GM21717 (cell line): Measurements from ENCODE around the gene PRR14.

ENCODE experiments used
- ATAC-seq: cut with Tn5 transposase; IDR thresholded peaks from one replicate; pipeline ENCODE4 v1.9.1; 2021; ENCODE audit warnings: mild to moderate bottlenecking, moderate library complexity; ENCODE audit not compliant: unreplicated experiment

Gene PRR14

DNA sequence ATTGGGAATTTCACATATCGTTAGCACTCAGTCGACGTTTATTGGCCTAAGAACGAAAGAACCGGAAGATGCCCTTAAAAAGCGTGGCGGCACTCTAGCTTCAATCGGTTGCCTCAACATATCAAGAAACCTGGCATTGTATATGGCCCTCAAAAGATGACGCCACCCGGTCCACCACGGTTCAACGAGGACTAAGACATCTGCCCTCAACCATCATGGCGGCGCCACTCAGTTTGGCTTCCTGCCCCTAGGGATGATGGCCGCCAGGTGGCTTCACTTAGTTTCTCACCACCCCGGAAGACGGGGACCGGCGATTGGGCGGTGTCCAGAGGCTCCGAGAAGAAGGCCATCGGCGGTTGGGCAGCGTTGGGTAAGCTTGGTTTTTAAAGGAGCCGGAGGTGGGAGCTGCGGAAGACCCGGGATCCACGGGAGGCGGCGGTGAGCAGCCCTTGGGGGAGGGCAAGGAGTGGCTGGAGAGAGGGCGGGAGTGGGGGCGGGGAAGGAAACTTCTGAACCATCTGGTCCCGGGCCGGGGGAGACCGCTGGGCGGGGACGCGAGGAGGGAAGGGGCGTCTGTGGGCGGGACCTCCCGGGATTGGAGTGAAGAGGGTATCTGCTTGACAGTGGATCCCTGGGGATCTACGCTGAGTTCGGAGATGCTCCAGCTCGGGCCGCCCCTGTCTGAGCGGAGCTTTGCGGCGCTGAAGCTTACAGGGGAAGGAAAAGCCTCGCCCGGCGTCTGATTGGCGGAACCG, at the start of gene PRR14:
Gene PRR14, plus strand, starts transcription at position 592 of the 755 bp plus-strand sequence. CDS start 686 bp downstream, outside the sequence.
- ATAC-seq: peak; percentile 64

DNA sequence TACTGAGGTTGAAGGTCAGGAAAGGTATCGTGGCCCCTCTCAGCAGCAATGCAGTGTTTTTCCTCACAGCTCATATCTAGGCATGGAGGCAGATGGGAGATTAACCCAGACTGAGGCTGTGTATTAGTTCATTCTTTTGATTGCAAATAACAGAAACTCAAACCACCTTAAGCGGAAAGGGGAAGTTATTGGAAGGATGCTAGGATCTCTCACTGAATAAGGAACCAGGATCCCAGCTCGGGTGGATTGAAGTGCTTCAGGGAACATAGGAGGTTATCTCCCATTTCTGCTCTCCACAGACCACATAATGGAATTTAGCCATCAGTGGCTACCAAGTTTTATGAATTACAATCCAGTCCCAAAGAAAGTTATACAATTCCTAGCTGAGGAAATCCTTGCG, 48.8 kb upstream of the PRR14 start:
- ATAC-seq: no peak

DNA sequence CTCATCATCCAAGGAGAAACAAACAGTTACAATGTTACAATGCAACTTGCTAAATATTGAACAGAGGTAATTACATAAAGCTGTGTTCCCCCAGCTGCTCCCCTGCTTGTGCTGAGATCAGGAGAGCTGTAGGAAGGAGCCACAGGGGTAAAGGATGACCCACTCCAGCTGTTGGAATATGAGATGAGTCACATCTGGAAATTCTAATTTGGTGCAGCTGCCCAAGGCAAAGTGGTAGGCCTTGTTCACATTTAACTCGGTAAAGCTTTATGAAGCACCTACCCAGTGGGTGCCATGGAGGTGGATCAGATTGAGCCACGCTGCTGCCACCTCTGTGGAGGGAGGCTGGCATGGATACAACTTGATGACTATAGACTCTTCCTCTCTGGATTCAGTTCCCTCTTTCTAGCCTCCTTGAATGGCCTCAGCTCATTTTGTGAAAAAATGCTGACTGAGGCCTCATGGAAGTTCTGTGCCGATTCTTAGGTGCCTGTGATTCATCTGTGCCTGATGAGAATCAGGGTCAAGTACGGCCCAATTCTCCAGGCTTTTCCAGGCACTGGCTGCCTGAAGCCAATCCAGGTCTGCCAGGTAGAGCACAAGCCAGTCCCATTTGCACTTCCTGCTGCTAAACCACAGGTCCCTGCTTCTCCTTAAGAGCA, 48.0 kb upstream of the PRR14 start:
- ATAC-seq: no peak

DNA sequence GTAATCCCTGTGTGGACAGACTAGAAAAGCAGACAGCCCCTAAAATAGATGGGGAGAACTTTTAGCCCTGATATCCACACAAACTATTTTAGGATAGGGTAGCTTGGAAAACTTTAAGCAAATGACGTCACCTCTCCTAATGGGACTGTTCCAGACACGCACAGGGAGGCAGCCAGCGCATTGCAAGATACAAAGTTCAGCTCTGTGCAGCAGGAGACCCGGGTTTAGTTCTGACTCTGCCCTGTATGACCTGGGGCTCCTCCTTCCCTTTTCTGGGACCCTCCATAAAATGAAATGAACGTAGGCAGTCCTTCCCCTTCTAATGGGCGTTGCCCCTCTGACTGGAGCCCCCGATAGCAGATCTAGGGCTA, 46.8 kb upstream of the PRR14 start:
- ATAC-seq: no peak

DNA sequence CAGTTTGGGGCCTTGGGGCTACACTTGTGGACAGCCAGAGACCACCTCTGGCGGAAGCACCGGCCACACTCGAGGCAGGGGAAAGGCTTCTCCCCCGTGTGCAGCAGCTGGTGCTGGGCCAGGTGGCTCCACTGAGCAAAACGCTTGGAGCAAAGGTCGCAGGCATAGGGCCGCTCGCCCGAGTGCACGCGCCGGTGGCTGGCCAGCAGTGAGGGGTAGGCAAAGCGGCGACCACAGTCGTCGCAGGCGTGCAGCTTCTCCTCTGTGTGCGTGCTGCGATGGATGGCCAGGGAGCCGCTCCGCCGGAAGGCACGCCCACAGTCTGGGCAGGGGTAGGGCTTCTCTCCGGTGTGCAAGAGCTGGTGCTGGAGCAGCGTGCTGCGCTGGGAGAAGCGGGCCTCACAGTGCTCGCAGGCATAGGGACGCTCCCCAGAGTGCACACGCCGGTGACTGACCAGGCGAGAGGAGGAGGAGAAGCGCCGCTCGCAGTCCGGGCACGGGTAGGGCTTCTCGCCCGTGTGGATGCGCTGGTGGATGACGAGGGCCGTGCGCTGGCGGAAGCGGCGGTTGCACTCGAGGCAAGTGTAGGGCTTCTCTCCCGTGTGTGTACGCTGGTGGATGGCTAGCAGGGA, 46.3 kb upstream of the PRR14 start:
- ATAC-seq: no peak

DNA sequence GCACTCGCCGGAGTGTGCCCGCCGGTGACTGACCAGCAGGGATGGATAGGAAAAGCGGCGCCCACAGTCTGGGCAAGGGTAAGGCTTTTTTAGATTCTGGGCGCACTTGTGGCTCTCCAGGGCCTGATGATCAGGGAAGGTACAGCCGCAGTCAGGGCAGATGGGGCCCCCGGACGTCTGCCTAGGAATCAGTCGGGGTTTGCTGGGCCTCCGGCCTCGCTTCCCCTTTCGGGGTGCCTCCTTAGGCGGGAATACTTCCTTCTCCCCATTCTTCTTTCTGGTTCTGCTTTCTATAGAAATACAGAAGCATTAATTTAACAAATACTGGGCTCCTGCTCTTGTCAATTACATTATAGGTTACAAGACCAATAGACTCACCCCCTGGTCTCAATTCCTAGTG, 45.6 kb upstream of the PRR14 start:
- ATAC-seq: no peak

DNA sequence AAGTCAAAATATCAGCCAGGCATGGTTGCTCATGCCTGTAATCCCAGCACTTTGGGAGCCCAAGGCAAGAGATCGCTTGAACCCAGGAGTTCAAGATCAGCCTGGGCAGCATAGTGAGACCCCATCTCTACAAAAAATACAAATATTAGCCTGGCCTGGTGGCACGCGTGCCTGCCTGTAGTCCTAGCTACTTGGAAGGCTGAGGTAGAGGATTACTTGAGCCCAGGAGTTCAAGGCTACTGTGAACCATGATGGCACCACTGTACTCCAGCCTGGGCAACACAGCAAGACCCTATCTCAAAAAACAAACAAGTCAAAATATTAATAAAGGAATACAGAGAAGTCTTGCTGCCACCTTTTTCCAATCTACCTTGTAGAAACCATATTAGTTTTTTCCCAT, 44.8 kb upstream of the PRR14 start:
- ATAC-seq: no peak

DNA sequence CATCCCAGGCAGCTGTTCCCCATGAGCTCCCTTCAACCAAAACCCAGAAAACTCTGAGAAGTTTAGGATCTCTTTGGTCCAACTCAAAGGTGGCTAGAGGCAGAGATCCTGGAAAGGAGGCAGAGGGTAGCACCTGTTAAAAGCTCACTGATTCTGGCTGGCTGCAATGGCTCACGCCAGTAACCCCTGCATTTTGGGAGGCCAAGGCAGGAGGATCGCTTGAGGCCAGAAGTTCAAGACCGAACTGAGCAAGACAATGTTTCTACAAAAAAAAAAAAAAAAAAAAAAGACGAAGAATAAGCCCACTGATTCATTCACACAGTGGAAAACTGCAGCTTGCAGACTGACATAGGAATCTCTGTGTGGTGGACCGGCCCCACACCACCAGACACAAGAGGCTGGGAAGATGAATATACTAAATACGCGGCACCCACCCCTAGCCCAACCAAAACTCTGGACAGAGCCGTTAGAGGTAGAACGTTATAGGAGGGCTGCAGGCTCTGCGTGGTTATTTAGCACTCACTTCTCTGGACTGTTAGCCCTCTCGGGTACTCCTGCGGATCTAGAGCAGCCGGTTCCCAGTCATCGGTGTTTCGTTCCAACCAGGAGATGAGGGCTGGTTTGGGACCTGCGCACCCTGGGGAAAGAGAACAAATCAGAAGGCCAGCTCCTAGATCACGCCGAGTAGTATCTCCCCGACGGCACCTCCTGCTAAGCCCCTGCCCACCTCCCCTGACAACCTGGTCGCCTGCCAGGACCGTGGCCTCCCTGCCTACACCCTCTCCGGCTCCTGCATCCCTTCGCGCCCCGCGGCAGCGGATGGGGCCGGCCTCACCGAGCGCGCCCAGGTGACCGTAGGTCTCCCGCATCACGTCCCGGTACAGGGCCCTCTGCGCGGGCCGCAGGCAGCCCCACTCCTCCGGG, 41.5 kb upstream of the PRR14 start:
- peak; percentile 21 for ATAC-seq

DNA sequence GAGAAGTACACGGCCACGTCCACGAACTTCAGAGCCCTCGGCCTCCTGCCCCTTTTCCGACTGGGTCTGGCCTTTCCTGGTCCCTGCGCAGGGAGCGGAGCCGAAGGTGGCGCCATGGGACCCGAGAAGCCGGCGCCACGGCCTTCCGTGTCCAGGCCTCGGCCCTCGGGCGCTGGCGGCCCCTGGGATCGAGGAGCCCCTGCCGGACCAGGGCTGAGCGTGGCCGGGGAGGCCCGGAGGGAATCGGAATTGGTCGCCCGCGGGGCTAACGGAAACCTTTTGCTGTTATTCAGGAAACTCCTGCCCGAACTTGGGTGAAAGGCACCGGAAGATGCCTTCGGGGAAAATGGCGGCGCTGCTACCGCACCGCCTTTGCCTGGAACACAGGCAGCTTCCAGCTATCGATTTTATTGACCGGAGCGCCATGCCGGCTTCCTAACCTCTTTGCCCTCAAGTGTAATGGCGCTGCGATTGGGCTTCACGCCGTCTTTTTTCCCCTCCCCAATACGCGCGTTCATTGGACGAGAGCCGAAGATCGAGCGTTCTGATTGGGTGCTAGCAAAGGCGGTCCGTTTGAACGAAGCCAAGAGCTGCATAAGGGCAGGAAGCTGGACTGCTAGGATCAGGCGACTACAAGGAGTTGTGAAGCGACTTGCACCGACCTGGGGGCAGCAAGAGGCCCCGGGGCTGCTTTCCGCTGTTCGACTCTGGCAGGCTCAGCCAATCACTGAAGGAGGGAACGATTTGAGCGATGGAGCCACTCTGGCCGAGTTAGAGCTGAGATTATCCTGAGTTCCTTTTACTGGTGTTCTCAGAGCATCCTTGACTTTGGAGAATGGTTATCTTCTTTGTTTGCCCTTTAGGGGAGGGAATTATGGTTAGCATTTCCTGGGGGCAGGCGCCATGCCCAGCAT, 40.6 kb upstream of the PRR14 start, which contains the start of gene ZNF689:
Gene ZNF689, minus strand, starts transcription at position 464 of the 914 bp plus-strand sequence. Its CDS starts 348 bp downstream, at position 116.
- ATAC-seq: peak; percentile 83

DNA sequence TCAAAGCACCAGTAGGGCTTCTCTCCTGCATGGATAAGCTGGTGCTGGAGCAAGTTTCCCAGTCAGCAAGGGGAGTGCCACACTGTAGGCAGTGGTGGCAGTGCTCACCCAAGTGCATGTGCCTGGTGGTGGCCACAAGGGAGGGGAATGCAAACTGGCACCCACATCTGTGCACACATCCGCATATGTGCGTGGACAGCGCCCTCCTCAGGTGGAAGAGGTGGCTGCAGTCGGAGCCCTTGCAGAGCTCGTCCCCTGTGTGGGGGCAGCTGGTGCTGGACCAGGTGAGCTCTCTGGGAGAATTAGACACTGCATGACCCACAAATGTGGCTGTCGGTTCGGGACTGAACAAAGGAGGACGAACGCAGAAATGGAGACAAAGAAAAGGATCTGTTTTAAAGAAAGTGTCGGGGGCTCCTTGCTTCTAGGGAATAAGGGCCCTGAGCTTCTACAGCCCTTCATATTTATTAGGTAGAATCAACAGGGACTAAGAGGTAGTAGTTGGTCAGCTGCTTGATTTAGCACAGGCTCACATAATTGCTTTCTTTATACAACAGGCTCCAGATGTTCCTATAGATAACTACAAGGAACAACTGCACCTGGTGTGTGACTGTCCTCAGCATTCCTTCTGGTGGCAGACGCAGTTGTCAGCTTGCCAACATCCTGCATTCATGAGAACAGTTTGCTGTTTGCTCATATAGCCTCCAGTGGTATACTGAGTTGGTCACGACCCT, 35.2 kb upstream of the PRR14 start:
- no peak for ATAC-seq

DNA sequence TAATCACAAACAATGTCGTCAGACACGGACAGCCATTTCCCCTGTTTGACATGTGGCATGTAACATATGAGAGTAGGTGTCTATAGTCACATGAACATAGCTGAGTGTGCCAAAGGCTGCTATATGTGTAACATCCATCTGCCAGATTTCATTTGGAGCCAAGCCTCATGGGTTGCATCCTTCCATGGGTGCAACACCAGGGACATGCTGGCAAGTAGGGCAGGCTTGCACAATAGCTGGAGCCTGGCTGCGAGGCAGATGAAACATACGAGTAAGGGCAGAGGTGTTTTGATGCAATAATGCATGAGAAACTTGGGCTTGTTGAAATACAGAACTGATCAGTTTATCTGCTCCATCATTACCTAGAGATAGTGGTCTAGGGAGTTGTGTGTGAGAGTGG, 31.6 kb upstream of the PRR14 start:
- no peak for ATAC-seq

DNA sequence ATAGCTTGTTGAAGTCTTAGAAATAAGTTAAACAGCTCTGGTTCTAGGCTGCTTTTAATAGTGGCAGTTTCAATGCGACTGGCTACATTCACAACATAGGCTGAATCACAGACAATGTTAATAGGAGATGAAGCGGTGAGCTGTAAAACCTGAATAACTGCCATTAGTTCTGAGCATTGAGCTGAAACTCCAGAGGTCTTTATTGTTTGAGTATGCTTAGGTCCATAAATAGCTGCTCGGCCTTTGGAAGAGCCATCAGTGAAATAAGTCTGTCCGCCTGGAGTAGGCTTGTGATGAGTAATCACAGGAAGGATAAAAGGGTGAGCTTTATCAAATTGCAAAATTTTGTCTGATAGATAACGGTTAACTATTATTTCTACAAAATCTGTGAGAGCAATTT, 31.1 kb upstream of the PRR14 start:
- no peak for ATAC-seq

DNA sequence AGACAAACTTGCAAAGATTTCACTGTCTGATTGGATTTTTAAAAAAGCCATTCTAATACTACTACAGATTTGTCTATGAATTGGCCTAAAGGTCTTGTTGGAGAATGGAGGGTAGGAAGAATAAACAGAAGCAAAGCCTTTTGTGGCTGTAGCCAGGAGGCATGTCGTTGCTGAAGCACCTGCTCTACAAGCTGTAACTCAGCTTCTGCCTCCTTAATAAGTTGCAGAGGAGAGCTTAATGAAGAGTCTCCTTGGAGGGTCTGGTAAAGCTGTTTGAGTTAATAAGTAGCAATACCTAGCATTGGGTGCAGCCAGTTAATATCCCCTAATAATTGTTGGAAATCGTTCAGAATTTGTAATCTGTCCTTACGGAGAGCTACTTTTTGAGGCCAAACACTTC, 30.6 kb upstream of the PRR14 start:
- ATAC-seq: no peak

DNA sequence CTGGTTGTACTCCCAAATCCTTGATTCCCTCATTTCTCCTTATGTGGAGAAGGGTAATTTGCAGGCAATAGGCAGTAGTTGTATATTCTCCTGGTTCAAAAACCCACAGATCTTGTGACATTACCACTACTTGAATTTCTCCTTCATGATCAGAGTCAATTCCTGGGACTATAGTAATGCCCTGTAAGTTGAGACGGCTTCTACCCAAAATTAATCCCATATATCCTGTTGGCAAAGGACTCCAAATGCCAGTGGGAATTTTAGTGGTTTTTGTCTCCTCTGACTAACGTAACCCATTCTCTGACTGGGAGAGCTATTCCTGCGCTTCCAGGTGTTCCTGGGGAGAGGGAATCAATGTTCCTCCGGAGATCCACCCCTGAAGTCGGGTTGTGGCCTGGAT, 29.0 kb upstream of the PRR14 start:
- ATAC-seq: no peak

DNA sequence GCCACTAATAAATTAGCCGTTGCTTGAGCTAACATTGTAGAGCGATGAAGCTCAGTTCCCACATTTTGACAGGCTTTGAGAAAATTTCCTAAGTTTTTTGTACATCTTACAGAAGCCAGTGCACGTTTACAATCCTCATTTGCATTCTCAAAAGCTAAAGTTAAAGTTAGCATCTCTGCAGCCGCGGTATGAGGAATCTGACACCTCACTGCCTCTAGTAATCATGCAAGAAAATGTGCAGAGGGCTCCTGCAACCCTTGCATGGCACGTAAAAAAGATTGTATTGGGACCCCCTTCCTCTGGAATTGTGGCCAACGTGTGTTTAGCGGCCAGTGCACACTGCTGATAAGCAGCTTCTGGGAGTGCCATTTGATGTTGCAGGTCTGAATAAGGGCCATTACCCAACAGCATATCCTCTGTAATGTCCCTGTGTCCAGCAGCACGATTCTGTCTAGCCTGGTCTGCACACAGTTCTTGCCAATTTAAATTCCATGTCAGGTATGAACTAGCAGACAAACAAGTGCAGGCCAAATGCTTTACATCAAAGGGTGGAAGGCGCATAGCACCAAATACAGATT, 28.2 kb upstream of the PRR14 start:
- ATAC-seq: no peak

DNA sequence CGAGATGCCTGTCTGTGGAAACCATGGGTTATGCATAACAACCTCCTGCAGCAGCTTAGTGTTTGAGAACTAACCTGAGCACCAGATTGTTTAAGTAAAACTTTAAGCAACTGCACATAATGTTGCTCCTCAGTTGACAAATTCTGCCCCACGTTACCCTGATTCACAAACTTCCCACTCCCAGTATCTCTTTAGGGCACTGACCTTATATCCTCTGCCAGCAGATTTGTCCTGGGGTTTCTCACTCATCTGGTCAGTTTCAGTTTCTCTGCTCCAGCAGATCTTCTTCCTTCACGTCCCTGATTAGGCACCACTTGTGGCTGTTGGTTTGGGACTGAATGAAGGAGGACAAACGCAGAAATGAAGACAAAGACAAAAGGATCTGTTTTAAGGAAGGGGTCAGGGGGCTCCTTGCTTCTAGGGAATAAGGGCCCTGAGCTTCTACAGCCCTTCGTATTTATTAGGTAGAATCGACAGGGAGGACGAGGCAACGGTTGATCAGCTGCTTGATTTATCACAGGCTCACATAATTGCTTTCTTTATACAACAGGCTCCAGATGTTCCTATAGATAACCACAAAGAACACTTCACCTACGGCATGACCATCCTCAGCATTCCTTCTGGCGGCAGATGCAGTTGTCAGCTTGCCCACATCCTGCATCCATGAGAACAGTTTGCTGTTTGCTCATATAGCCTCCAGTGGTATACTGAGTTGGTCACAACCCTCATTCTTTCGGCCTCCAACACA, 27.1 kb upstream of the PRR14 start:
- ATAC-seq: no peak

DNA sequence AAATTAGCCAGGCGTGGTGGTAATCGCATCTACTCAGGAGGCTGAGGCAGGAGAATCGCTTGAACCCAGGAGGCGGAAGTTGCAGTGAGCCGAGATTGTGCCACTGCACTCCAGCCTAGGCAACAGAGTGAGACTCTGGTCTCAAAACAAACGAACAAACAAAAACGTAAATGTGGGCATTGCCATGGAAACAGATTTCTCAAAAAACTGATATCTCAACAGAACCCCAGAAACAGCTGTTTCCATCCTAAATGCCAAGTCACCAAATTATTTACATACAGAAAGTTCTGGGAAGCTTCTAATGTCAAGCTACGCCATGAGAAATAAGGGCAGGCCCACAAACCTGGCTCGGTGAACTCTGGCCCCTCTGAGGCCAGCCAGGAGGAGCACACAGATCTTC, 24.5 kb upstream of the PRR14 start:
- ATAC-seq: no peak
